ENCODE data around the gene BMP8A.

- TF ChIP-seq CTCF (IDR thresholded peaks at IDR 0.05) (no peak), ZFX (IDR thresholded peaks at IDR 0.05; ENCODE audit: borderline replicate concordance) (no peak)
Measured at GRCh38 chr1:39526466-39527189, 35.2 kb downstream of the BMP8A start.

All from 22Rv1 (cell line).